ENCODE data around the gene PIGL. TPM values are rescaled to one million over a fixed set of nuclear protein-coding genes. Genes with fewer than 3 reads are reported as not detected.
"Not testable (repeated sequence)": the region's sequence is repeated elsewhere in the genome, so short reads cannot be mapped to it uniquely, and the experiment has no call there.

The PIGL gene
- total RNA-seq, 1 donor from 2014 or later, result 37.1 TPM

GRCh38 chr17:16214190-16215001 is 2.6 kb upstream of the PIGL start:
- no peaks in the 10 kb centered on the region for H3K9me3 Mint-ChIP-seq (ENCODE audit: low read depth)
- no peak for DNase-seq (ENCODE audit: low spot score, unreplicated experiment)
- no peaks in the 10 kb centered on the region for H3K36me3 Mint-ChIP-seq (ENCODE audit: insufficient read depth)
- no peaks in the 10 kb centered on the region for H3K27me3 Mint-ChIP-seq
- no peak for TF ChIP-seq CTCF (IDR thresholded peaks at IDR 0.05; ENCODE audit: unreplicated experiment)
- peaks cover 22% of the 10 kb centered on the region for H3K4me1 Mint-ChIP-seq (ENCODE audit: low read depth)
- H3K4me3 Mint-ChIP-seq (ENCODE audit: low read depth), result peak overlapping the region; percentile 84
- H3K27ac Mint-ChIP-seq, result peak overlapping the region; percentile 93

GRCh38 chr17:16215002-16215272 is 2.1 kb upstream of the PIGL start:
- Mint-ChIP-seq H3K36me3 (ENCODE audit: insufficient read depth) (no peaks in the 10 kb centered on the region), H3K4me3 (ENCODE audit: low read depth) (peak overlapping the region; percentile 84), H3K27me3 (no peaks in the 10 kb centered on the region), H3K27ac (peak overlapping the region; percentile 93), H3K4me1 (ENCODE audit: low read depth) (peaks cover 22% of the 10 kb centered on the region), H3K9me3 (ENCODE audit: low read depth) (no peaks in the 10 kb centered on the region)
- no peak for TF ChIP-seq CTCF (IDR thresholded peaks at IDR 0.05; ENCODE audit: unreplicated experiment)
- DNase-seq (ENCODE audit: low spot score, unreplicated experiment), result peak; percentile 54

GRCh38 chr17:16215273-16215964 is 1.6 kb upstream of the PIGL start, which contains the start of gene NCOR1:
TSS of gene NCOR1 (minus strand) at chr17:16215534. CDS start at chr17:16194569, 20,965 bp downstream.
- H3K36me3 Mint-ChIP-seq (ENCODE audit: insufficient read depth), result no peaks in the 10 kb centered on the region
- no peaks in the 10 kb centered on the region for H3K27me3 Mint-ChIP-seq
- peak within 1 kb of the TSS; percentile 84 for H3K4me3 Mint-ChIP-seq (ENCODE audit: low read depth)
- peak; percentile 41 for TF ChIP-seq CTCF (IDR thresholded peaks at IDR 0.05; ENCODE audit: unreplicated experiment)
- DNase-seq (ENCODE audit: low spot score, unreplicated experiment), result peak; percentile 85
- peaks cover 22% of the 10 kb centered on the region for H3K4me1 Mint-ChIP-seq (ENCODE audit: low read depth)
- peak within 1 kb of the TSS; percentile 97 for H3K27ac Mint-ChIP-seq
- no peaks in the 10 kb centered on the region for H3K9me3 Mint-ChIP-seq (ENCODE audit: low read depth)

GRCh38 chr17:16215965-16216316 is 1.1 kb upstream of the PIGL start:
- no peak for DNase-seq (ENCODE audit: low spot score, unreplicated experiment)

GRCh38 chr17:16216341-16217001 is 539 bp upstream of the PIGL start:
- not testable (repeated sequence) for H3K9me3 Mint-ChIP-seq (ENCODE audit: low read depth); DNase-seq (ENCODE audit: low spot score, unreplicated experiment); H3K27me3 Mint-ChIP-seq; H3K36me3 Mint-ChIP-seq (ENCODE audit: insufficient read depth)
- peak overlapping the region; percentile 99 for H3K27ac Mint-ChIP-seq
- peak overlapping the region; percentile 93 for H3K4me3 Mint-ChIP-seq (ENCODE audit: low read depth)
- H3K4me1 Mint-ChIP-seq (ENCODE audit: low read depth), result peaks cover 22% of the 10 kb centered on the region

More at GRCh38 chr17:16215965-16216316, 1.1 kb upstream of the PIGL start:
- Mint-ChIP-seq H3K27ac (peak overlapping the region; percentile 97), H3K36me3 (ENCODE audit: insufficient read depth) (no peaks in the 10 kb centered on the region), H3K27me3 (no peaks in the 10 kb centered on the region), H3K4me3 (ENCODE audit: low read depth) (peak overlapping the region; percentile 84), H3K4me1 (ENCODE audit: low read depth) (peaks cover 22% of the 10 kb centered on the region), H3K9me3 (ENCODE audit: low read depth) (no peaks in the 10 kb centered on the region)
- TF ChIP-seq CTCF (IDR thresholded peaks at IDR 0.05; ENCODE audit: unreplicated experiment), result no peak

Data from progenitor cell of endocrine pancreas (in vitro differentiated cells).